HG02884 (cell line): Measurements from ENCODE around the gene KCNQ5.
A peak's percentile ranks its signal among the peaks of the same experiment; 100 is the strongest.
"Not testable (repeated sequence)": the region's sequence is repeated elsewhere in the genome, so short reads cannot be mapped to it uniquely, and the experiment has no call there.

ENCODE experiments used
- ATAC-seq: cut with Tn5 transposase; IDR thresholded peaks from one replicate; pipeline ENCODE4 v1.9.1; 2021; ENCODE audit warnings: mild to moderate bottlenecking, moderate library complexity; ENCODE audit not compliant: unreplicated experiment

KCNQ5 gene

DNA sequence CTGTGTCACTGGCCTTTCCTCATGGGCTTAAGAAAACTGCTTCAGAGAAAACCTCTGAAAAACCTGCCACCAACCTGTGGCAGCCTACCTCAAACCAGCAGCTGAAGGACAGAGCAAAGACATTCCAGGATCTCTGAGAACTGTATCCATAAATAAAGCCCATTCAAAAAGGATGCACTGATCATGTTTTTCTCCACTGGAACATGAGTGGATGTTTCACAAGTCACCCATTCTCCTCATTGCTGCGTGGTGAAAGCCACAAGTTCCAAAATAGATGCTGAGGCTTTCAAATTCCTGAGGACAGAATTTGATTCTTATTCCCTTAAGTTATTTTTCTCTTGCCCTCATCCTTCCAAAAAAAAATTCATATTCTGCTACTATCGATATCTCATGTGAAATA lies 322.8 kb downstream of the KCNQ5 start:
- ATAC-seq: no peak

DNA sequence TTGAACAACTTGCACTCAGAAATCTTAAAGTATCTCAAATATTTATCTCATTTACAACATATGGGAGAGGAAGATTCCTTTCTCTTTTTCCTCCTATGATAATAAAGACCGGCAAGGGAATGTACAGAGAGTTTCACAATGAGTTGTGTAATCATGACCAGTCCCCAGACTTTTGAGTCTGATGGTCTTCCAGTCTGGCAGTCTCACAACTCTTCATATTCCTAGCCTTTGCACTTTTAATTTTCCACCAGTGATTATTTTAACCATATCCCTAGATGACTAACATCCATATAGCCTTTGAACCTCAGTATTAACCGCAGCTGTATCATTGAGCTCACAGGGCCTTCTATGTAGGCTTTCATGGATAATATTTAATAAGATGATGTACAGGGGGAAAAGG lies 324.9 kb downstream of the KCNQ5 start:
- ATAC-seq: no peak

GRCh38 chr6:72947534-72947933 lies 325.7 kb downstream of the KCNQ5 start:
- no peak for ATAC-seq

GRCh38 chr6:72948153-72948552 lies 326.3 kb downstream of the KCNQ5 start:
- no peak for ATAC-seq

GRCh38 chr6:72950114-72950860 lies 328.4 kb downstream of the KCNQ5 start:
- no peak for ATAC-seq

DNA sequence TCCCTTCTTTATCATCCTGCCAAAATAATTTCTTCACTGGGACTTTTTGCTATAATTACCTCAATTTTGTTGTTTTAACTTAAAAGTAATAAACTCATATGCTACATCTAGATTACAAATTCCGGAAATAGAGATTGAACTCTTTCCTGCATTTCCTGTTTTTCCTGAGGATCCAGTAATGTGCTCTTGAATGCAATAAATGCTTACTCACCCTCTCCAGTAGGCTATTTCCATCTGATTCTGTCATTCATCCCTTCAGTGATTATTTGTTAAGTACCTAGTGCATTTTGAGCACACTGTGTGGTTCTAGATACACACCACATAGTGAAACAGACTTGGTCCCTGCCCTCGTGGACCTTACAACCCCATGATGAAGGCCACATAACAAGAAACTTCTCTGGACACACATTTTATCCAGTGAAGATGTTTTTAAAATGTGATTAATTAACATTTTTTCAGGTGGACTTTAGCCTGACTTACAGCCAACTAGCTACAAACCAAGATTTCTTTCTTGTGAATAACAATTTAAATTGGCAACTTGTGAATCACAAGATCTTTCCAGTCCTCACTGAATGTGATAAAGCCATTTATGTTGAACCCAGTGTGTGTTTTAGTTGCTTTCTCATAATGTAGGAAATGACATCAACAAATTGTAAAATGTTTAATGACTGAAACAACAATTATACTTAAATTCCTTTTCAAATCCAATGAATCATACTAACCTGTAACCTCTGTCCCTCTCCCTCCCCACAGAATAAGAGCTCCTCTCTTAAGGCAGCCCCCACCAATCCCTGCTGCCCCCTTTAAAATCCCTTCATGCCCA lies 331.2 kb downstream of the KCNQ5 start:
- ATAC-seq: no peak

- no peak for ATAC-seq
These were observed 332.1 kb downstream of the KCNQ5 start for GRCh38 chr6:72953971-72954381.

DNA sequence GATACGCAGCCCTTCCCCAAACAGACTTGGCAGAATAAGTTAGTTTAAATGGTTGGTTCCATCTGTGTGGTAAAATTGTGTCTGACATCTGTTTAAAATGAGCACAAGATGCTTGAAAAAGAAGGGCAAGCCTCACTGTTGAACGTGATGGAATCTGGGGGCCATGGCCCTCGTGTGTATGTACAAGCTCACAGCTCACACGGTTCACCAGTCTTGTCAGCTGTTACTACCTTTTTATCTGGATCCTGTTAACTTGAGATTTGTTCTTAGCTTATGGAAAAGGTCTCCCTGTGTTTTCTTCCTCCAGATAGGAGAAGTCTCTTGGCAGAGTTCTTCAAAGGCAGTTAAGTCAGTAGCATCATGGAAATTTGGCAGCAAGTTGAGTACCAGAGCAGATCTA lies 332.9 kb downstream of the KCNQ5 start:
- ATAC-seq: no peak

- ATAC-seq: no peak
These were observed 333.8 kb downstream of the KCNQ5 start for GRCh38 chr6:72955666-72956065.

GRCh38 chr6:72956272-72956671 lies 334.4 kb downstream of the KCNQ5 start:
- no peak for ATAC-seq

DNA sequence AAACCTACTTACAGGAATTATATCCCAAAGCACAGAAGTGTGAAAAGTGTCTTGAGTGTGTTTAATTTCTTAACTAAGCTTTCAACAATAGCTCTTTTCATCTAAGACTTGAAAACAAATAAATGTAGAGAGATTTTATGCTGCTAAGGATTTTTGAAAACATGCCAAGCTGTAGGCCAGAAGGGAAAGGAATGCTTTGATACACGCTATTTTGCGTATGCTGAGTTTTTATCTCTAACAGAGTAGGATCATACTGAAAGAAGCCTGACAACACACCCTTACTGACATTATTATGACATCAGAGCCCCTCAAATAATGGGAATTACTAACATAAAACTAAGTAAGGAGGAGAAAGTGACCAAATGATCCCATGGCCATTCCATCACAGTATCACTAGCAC lies 338.0 kb downstream of the KCNQ5 start:
- ATAC-seq: no peak

DNA sequence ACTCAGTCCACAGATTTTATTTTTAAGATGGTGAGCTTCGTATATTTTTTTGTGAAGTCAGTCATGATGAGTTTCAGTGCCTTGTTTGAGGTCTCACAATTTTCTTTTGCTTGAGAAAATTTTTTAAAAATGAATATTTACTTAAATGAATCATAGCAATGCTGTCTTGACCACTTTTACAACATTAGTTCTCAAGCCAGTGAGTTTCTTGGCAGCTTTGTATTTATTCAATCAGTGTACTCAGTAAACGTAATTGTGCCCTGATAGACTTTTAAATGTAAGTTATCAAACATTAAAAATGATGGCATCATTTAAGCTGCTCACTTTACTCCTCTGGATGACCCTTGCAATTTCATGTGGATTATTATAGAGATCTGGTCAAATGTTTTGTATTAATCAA lies 342.1 kb downstream of the KCNQ5 start:
- ATAC-seq: no peak

DNA sequence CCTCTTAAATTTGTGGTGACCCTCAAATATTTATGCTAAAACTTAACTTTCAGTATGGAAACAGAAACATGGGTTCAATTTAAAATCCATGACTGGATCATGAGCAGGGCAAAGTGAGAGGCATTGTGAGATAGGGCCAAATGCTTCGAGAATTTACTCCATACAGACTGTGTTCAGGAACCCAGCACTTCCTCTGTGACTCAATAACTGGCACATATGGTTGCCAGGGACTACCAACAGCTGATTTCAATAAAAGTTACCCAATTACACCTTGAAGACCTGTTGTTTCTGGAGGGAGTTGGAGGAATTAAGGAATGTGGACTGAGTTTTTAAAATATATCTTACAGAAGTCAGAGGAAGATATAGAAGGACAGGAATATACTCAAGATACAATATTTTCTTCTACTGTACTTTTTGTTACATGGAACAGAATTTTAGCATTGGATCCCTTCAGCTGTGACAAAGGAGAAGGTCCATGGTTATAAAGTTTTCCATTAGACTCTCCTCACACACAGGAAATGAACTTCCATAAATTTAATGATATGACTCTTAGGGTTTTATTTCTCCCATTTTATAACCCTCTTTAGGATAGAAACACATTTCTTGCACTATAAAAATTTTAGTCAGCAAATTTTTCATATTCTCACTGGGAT lies 344.9 kb downstream of the KCNQ5 start:
- ATAC-seq: no peak

DNA sequence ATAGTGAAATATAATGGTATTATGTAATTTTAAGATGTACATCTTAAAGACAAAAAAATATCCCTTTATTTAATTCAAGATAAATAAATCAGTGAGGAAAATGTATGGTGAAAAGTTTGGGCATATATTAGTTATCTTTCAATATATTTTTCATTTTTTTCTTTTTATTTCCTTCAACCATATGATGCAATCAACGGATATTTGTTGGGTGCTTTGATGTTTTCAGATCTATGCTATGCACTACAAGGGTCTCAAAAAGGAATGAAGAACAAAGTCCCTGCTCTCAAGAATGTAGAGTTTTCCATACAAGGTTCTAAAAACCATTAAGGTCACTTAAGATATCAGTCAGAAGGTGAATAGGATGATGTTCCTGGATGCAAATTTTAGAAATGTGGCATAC lies 345.5 kb downstream of the KCNQ5 start:
- ATAC-seq: no peak

DNA sequence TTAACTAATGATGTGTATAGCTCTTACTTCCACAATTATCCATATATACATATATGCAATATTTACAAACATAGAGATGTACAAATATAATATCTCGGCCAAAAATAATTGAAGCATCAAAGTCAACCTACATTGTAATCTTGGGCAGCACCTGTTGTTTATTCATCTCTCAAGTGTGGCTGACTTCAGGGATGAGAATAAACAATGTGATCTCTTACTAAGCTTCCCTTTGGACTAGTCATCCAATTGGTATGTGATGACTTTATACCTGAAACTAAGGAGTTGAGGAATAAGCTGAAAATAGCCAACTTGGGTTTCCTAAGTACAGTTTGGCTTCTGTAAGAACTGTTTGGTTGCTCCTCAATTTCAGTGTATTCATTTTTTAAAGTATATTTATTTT lies 346.8 kb downstream of the KCNQ5 start:
- ATAC-seq: no peak

DNA sequence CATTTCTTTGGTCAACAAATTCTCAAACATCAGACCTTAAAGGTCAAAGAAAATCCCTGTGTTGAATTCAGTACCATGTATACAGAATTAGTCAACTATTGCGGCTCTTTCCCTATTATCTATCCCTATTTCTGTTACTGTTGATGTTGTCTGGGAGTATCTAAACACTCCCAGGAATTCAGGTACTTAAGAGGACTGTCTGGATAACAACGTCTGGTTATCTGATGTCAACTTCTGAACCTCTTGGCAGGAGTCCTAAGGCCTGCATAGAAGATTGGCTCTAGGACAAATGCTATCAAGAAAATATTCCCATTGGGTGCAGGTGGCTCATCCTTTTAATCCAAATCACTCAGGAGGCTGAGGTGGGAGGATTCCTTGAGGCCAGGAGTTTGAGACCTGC lies 347.8 kb downstream of the KCNQ5 start:
- no peak for ATAC-seq

DNA sequence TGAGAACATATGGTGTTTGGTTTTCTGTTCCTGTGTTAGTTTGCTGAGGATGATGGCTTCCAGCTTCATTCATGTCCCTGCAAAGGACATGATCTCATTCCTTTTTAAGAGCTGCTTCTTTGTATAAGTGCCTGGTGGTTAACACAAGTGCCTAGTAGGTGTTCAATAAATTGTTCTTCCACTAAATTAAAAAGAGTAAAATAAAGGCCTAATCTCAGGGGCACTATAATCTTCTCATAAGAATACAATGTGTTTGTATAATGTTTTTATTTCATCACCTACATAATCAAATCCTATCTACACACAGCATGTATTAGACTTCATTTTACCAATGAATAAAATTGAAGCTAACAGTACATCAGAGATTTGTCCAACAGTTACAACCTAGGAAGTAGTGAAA lies 350.7 kb downstream of the KCNQ5 start:
- no peak for ATAC-seq

GRCh38 chr6:72974276-72974675 lies 352.4 kb downstream of the KCNQ5 start:
- no peak for ATAC-seq

GRCh38 chr6:72975352-72975752 lies 353.5 kb downstream of the KCNQ5 start:
- ATAC-seq: no peak

GRCh38 chr6:72976484-72976883 lies 354.6 kb downstream of the KCNQ5 start:
- no peak for ATAC-seq

GRCh38 chr6:72977114-72977513 lies 355.2 kb downstream of the KCNQ5 start:
- peak; percentile 86 for ATAC-seq

- not testable (repeated sequence) for ATAC-seq
These were observed 356.9 kb downstream of the KCNQ5 start for GRCh38 chr6:72978808-72979207.
